ENCODE measurements around the gene COA5.

DNA sequence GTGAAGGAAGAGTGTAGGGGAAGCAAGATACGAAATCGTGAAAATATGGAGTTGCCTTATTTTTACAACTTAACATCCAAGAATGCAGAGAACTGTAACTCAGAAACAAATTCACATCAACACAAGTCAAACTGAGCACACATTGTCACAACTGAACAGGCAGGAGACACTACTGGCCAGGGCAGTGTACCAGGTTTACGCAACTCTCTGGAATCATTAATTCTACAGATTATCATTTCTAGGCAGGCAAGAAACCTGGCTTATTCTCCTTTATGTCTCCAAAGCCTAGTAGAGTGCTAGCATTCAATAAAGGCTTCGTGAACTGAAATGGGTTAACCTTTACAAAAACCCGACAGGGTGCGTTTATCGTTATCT is 584 bp downstream of the COA5 start:
- TF ChIP-seq CTCF (conservative IDR thresholded peaks at IDR 0.05 in 1 of 2, IDR thresholded peaks at IDR 0.05 in 1 of 2; ENCODE audit: low read depth in 1 of 2, low read length in 2 of 2) (no peak), EZH2 (IDR thresholded peaks at IDR 0.05; ENCODE audit: low read length, missing control alignments) (no peak)
